C4-2B (cell line): ENCODE data around the gene CFAP97.

Experiments used
- H3K27ac ChIP-seq: fragments of 450-650 bp; 2 replicates; pipeline ENCODE4 v1.5.1; 2017
- ZFX ChIP-seq: fragments of 450-650 bp; IDR thresholded peaks from 2 replicates; pipeline ENCODE4 v1.6.1; 2017
- TF ChIP-seq, protein P1 (sequence below): fragments of 450-650 bp; conservative IDR thresholded peaks from 2 replicates; pipeline ENCODE4 v1.5.1; 2017; ENCODE audit warnings: mild to moderate bottlenecking

The CFAP97 gene

DNA sequence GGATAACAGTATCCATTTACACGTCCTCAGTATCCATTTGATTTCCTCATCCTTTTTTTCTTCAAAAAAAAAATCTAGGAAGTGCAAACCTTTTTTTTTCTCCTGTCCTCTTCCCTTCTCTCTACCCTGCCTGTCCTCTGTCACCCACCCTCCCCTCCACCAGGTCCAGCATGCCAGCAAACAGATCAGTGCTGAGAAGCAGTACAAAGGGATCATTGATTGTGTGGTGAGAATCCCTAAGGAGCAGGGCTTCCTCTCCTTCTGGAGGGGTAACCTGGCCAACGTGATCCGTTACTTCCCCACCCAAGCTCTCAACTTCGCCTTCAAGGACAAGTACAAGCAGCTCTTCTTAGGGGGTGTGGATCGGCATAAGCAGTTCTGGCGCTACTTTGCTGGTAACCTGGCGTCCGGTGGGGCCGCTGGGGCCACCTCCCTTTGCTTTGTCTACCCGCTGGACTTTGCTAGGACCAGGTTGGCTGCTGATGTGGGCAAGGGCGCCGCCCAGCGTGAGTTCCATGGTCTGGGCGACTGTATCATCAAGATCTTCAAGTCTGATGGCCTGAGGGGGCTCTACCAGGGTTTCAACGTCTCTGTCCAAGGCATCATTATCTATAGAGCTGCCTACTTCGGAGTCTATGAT lies 59.1 kb downstream of the CFAP97 start:
- H3K27ac ChIP-seq, result no peak overlapping the region
- TF ChIP-seq, protein P1, sequence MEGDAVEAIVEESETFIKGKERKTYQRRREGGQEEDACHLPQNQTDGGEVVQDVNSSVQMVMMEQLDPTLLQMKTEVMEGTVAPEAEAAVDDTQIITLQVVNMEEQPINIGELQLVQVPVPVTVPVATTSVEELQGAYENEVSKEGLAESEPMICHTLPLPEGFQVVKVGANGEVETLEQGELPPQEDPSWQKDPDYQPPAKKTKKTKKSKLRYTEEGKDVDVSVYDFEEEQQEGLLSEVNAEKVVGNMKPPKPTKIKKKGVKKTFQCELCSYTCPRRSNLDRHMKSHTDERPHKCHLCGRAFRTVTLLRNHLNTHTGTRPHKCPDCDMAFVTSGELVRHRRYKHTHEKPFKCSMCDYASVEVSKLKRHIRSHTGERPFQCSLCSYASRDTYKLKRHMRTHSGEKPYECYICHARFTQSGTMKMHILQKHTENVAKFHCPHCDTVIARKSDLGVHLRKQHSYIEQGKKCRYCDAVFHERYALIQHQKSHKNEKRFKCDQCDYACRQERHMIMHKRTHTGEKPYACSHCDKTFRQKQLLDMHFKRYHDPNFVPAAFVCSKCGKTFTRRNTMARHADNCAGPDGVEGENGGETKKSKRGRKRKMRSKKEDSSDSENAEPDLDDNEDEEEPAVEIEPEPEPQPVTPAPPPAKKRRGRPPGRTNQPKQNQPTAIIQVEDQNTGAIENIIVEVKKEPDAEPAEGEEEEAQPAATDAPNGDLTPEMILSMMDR, result no peak
- TF ChIP-seq ZFX, result no peak

DNA sequence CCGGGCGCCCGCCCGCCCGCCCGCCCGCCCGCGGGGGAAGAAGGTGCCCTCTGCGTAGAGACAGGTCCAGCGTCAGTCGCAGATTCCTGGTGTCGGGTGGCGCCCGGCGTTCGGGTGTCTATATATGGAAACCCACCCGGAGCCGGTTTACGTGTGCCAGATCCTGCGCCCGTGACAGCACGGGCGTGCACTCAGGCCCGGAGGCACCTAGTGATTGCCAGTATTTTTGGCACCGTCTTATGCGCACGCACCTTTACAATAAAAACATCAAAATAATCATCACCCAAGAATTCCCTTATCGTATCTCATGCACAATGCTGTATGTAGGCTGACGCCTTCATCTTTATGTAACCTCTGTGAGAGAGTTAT lies 60.2 kb downstream of the CFAP97 start:
- H3K27ac ChIP-seq, result peak overlapping the region; percentile 80
- no peak for TF ChIP-seq ZFX
- TF ChIP-seq, protein P1, result no peak

DNA sequence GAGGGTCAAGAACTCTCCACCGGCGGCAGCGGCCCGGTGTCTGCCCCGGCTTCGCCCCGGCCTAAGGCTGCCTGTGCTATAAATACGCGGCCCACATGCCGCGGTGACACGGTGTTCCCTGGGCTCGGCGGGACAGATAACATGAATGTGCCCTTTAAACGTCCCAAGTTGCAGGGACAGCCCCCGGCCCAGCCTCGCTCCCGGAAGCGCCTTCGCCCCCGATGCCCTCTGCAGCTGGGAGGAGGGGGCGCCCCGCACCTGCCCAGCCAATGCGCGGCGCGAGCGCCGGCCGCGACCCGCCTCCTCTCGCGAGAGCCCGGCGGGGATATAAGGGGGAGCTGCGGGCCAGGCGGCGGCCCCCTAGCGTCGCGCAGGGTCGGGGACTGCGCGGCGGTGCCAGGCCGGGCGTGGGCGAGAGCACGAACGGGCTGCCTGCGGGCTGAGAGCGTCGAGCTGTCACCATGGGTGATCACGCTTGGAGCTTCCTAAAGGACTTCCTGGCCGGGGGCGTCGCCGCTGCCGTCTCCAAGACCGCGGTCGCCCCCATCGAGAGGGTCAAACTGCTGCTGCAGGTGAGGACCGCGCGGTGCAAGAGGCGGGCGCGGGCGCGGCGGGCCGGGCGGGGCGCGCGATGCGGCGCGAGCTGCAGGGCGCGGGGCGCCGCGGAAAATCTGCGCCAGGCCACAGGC lies 60.7 kb downstream of the CFAP97 start, which contains the start of gene SLC25A4:
Gene SLC25A4 (plus strand): TSS at position 355 of the 689 bp plus-strand sequence. CDS start 107 bp downstream, at position 462.
- peak; percentile 80 for TF ChIP-seq ZFX
- TF ChIP-seq, protein P1, result peak; percentile 62
- H3K27ac ChIP-seq, result peak within 1 kb of the TSS; percentile 80

DNA sequence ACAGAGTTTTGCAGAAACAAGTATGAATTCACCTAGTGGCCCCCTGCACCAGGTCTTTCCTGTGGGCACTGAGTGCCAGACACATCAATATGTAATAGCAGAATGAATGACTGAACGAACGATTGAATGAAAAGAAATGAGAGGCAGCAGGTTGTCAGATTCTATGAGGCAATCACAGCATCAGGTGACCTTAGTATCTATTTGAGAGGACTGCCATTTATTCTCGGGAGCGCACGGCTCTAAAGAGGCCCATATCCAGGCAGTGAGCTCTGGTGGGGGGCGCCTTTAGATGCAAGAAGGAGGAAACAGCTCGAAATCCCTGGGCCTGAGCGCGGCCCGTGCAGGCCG lies 61.3 kb downstream of the CFAP97 start:
- peak overlapping the region; percentile 80 for H3K27ac ChIP-seq
- TF ChIP-seq ZFX, result no peak
- TF ChIP-seq, protein P1, result no peak

DNA sequence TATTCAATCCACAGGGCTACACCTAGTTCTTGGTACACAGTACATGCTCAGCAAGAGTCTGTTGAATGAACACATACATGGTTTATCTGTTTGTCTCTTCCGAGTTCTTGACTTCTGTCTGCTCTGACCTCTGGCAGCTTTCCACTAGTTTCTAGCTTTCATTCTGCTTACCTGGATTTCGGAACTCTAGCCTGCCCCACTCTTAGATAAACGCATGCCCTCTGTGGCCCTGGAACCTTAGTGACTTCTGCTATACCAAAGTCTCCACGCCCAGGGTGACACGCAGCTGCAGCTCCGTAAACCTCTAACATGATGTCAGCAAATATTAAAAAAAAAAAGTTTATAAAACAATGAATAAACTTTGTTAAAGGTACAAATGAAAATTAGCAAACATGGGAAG lies 62.0 kb downstream of the CFAP97 start:
- TF ChIP-seq ZFX, result no peak
- TF ChIP-seq, protein P1, result no peak
- no peak overlapping the region for H3K27ac ChIP-seq

- TF ChIP-seq, protein P1, result no peak
- TF ChIP-seq ZFX, result no peak
- H3K27ac ChIP-seq, result no peak overlapping the region
Measured at GRCh38 chr4:185139736-185140135, 64.1 kb downstream of the CFAP97 start.

GRCh38 chr4:185138161-185138560 lies 65.6 kb downstream of the CFAP97 start:
- no peak overlapping the region for H3K27ac ChIP-seq
- TF ChIP-seq, protein P1, result no peak
- TF ChIP-seq ZFX, result no peak
